Fibroblast of skin of left quadriceps (primary cell): Measurements from ENCODE around the gene SCAND1.
"Not testable (repeated sequence)": the region's sequence is repeated elsewhere in the genome, so short reads cannot be mapped to it uniquely, and the experiment has no call there.

Experiments used
- DNase-seq, 2 experiments: peaks; one replicate each; pipeline ENCODE4 v3.0.0-alpha.2; 2013; ENCODE audit warnings: low read depth in 2 of 2

SCAND1 gene

DNA sequence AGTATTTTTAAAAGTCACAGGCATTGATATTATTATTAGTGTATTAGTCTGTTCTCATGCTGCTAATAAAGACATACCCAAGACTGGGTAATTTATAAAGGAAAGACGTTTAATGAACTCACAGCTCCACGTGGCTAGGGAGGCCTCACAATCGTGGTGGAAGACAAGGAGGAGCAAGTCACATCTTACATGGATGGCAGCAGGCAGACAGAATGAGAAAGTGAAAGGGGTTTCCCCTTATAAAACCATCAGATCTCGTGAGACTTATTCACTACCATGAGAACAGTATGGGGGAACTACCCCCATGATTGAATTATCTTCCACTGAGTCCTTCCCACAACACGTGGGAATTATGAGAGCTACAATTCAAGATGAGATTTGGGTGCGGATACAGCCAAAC, 5.0 kb upstream of the SCAND1 start:
- not testable (repeated sequence) for DNase-seq

DNA sequence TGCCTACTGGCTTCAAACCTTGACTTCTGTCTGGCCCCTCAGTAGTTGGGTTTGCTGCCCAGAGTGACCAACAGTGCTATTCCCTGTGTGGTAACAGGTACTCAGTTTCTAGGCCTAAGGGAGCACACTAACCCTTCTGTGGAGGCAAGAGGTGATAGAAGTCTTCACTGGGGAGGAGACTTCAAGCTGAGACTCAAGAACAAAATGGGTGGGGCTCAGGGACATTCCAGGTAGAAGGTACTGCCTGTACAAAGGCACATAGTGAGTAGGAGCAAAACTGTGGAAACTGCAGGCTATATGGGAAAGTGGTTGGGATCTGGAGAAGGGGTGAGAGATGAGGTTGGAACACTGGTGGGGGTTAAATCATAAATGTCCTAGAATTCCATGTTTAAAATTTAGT, 2.3 kb upstream of the SCAND1 start:
- DNase-seq, result no peak

DNA sequence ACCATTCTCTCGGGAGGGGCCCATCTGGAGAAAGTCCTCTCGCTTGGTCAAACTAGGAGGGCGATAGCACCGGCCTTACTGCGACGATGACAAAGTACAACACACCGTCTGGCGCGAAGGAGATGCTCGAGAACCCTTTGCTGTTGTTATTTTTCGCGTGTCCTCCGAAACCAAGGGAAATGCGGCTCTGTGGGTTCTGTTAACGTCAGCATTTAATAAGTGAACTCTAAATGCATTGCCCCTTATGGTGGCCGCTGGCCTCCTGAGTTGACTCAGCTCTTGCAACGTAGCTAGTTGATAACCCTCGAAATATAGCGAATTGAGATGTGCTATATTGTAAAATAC, 577 bp upstream of the SCAND1 start:
- peak in 1 of 2 experiments; percentile 8 for DNase-seq

DNA sequence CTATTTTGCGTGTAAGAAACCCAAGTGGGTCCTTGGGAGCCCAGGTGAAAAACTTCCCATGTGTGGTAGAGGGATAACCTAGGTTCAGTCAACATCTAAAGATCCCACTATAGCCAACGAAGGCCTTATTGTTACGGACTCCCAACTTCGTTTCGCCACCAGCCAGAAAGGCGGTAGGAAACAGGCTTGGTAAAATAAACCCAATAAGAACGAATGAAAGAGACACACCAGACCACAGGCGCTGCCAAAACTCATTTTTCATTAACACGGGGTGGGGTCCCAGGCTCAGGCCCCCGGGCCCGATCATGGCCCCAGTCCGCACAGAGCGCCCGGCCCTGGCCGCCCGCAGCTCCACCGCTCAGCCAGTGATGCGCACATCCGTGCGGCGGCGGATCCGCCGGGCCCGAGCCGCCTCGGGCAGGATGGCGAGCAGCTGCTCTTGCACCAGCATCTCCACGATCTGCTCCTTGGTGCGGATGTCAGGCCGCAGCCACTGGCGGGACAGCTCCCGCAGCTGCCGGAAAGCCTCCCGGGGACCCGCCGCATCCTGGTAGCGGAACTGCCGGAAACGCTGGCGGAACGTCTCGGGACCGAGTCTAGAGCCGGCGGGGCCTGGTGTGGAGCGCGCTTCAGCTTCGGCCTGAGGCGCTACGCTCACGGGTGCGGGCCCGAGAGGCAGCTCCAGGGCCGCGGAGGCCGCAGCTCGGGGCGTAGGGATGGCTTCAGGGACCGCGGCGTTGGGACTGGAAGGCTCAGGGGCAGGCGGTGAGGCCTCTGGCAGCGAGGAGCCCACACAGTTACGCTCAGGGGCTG, 709 bp downstream of the SCAND1 start:
- DNase-seq, result no peak

- DNase-seq, result no peak
Measured at GRCh38 chr20:35952480-35953386, 1.6 kb downstream of the SCAND1 start.

GRCh38 chr20:35952080-35952479, 2.2 kb downstream of the SCAND1 start:
- not testable (repeated sequence) for DNase-seq

DNA sequence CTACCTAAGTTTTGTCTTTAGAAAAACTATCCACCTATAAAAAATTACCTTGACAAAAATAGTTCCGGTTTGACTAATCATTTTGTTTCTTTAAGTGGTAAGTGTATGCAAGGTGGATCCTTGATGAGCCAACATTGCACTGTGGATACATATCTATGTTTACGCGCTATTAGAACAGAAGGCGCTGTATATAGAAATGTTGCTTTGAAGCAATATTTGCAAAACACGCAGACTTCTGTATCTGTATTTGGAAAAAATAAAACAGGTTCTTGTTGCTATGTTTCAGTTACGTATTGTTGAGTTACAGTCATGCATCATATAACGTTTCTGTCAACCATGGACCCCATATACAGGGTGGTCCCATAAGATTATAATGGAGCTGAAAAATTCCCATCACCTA, 4.2 kb downstream of the SCAND1 start:
- DNase-seq, result no peak

DNA sequence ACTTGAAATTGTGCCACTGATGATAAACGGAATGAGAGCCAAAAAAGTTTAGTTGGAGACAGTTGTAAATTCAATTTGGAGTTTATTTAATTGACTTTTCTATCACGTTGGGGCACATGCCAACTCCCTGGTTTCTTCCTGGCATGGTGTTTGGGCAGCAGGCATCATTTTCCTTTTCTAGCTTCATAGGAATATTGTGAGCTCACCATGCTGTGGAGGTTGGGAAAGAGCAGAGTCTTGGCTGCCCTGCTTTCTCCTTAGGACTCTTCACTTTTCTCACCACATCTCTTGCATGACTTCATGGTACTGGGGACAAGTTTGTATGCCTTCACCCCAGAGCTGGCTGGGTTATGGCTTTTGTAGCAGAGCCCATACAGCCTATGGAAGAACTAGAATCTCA, 6.4 kb downstream of the SCAND1 start:
- no peak for DNase-seq

DNA sequence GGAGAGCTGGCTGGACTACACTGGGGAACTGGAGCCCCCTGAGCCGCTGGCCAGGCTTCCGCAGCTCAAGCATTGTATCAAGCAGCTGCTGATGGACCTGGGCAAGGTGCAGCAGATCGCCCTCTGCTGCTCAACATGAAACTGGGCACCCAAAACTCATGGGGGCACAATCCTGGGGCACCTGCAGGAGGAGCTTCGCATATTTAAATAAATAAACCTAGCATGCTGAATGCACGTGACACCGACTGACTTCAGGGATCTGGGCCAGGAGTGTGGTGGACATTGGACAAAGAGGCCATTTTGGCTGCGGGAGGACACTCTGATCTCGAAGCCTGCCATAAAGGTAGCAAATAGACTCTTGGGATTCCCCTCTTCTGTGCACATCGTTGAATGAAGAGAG, 6.8 kb downstream of the SCAND1 start:
- no peak for DNase-seq

GRCh38 chr20:35942243-35942642, 12.1 kb downstream of the SCAND1 start:
- no peak for DNase-seq

- no peak for DNase-seq
Measured at GRCh38 chr20:35941620-35942019, 12.7 kb downstream of the SCAND1 start.

DNA sequence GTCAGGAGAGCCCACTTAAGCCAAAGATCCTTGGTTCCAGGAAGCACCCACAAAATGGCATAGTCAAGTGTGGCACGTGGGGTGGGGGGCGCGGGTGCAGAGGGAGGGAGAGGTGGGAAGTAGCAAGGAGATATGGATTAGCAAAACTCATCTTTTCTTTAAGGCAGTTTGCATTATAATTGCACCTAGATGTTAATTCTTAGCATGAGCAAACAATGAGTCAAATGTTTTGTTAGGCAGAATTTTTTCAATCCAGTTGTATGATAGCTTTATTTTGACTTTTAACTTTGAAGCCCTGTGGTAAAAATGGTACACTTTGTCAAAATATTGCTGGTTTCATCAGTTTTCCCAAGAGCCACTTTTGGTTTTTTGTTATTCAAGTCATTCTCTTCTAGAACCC, 15.0 kb downstream of the SCAND1 start:
- no peak for DNase-seq

DNA sequence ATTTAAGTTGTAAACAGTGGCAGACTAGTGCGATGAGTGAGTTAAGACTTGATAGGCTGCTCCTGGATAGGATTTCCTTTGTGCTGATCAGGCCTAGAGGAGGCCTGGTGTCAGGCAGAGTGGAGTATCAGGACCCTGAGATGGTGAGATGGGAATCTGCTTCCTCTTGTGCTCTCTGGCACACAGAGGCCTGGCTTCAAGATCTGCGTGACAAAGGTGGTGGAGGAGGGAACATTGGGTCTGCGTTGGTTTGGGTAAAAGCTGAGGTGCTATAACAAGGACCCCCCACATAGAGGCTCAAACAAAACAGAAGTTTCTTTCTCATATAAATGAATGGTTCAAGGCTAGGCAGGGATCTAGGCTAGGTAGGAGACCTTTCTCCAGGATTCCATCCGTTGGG, 20.3 kb downstream of the SCAND1 start:
- no peak for DNase-seq

DNA sequence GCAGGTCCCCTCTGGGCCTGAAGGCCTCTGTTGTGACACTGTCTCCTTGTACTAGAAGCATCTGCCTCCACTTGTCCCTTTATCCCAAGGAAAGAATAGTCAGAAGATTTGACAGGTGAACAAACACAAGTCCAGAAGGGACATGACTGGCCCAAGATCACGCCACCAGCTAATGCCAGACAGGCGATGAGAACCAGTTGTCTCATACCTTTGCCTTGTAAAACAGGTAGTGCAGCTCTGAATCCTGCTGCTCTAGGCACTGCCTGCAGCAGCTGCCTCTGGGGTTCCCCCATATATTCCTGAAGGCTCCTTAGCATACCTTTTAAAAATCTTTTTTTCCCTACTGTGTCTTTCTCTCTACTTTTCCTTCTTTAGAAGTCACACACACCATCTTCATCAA, 25.0 kb downstream of the SCAND1 start:
- DNase-seq, result no peak

DNA sequence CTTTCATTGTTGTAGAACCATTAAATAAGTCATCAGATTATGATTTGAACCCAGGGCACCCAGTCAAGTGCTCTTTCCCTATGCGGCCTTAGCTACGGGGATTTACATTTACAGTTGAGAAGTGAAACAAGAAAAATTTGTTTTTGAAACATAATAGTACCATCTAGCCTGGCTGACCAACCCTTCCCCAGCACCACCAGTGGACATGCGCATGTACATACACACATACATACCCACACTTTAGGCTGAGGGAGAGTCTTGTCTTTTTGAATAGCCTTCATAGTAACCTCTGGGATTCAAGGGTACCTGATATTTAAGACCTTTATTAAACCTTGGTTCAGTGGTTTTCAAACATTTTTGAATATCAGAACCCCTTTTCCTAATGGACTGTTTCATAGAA, 33.8 kb downstream of the SCAND1 start:
- DNase-seq, result no peak

DNA sequence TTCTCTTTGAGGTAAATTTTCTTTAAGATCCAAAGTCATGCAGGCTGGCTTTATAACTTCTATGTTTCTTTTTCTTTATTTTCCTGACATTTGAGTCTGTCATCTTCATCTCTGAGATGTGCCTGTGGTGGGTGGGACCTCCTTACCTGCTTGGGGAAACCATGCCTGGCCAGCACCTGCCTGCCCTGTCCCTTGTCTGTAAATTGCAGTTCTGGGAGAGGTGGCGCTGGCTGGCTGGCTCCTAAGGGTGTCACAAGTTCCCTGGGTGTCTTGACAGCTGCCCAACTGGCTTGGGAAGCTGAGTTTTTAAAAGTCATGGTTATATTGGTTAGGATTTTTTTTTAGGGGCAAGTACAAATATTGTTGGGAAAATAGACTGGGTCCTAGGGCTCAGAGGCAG, 36.3 kb downstream of the SCAND1 start:
- DNase-seq, result no peak

- DNase-seq, result no peak
Measured at GRCh38 chr20:35917077-35917476, 37.2 kb downstream of the SCAND1 start.

DNA sequence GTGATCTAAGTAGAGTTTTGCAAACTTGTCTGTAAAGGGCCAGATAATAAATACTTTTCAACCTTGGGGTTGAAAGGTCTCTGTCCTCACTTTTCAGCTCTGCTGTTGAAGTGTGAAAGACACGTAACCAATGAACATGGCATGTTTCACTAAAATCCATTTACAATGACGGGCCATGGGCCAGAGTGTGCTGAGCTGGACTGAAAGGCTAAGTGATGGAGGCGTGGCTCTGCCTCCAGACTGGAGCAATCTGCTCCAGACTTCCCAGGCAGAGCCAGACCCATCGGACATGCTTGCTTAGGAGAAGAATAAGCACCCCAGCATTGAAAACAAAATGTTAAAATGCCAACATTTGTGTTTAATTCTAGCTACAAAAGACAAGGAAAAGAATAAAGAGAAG, 41.4 kb downstream of the SCAND1 start:
- no peak for DNase-seq

DNA sequence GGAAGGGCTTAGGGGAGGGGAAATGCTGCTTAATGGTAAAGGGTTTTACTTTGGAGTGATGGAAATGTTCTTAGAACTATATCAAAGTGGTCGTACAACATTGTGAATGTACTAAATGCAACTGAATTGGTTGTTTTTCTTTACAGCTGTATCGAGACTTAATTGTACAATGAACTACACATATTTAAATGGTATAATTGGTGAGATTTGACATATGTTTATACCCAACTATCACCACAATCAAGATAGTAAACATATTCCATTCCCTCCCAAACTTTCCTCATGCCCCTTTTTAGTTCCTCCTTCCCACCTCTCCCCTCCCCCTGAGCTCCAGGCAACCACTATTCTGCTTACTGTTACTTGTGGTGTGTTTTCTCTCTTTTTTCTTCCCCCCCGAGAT, 44.0 kb downstream of the SCAND1 start:
- DNase-seq, result no peak

DNA sequence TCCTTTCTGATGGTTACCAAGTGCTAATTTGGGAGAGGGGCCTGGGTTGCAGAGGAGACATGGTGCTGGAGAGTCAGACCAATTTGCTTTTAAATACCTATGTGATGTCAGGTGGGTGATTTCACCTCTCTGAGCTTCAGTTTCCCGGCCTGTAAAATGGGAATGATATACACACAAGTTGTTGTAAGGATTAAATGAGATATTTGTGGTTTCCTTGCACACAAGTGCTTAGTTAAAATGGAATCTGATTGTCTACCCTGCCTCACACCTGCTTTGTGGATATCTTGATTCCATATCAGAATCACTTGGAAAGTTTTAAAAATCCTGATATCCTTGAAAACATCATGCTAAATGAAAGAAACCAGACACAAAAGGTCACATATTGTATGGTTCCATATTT, 44.5 kb downstream of the SCAND1 start:
- DNase-seq, result no peak

DNA sequence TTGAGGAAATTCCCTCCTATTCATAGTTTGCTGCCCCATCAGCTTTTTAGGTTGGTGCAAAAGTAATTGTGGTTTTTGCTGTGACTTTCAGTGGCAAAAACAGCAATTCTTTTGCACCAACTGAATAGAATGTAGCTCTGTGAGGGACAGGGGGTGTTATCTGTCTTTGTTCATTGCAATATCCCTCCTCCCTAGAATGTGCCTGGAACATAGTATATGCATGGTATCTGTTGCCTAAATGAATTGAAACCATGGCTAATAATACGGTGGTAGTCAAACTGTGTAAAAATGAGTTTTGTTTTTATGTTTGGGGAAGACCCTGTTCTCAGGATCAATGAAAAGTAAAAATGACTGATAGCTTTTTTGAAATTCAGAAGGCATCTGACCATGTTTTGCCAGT, 45.1 kb downstream of the SCAND1 start:
- DNase-seq, result no peak

DNA sequence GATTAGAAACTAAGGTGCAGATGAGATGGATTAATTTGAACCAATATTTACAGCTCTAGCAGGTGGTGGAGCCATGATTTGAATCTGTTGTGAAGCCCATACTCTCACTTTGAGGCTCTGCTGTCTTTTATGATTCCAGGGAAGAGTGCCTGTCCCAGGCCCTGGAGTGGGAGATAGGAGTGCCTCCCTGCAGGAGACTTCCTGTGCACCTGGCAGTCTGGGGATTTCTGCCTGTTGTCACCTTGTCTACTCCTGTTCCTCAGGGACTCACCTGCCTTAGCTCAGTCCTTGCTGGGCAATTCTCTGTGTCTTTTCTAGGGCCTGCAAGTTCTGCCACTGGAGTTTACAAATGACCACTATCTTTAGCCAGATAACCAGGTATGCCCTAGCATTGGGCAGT, 46.3 kb downstream of the SCAND1 start:
- DNase-seq, result no peak

DNA sequence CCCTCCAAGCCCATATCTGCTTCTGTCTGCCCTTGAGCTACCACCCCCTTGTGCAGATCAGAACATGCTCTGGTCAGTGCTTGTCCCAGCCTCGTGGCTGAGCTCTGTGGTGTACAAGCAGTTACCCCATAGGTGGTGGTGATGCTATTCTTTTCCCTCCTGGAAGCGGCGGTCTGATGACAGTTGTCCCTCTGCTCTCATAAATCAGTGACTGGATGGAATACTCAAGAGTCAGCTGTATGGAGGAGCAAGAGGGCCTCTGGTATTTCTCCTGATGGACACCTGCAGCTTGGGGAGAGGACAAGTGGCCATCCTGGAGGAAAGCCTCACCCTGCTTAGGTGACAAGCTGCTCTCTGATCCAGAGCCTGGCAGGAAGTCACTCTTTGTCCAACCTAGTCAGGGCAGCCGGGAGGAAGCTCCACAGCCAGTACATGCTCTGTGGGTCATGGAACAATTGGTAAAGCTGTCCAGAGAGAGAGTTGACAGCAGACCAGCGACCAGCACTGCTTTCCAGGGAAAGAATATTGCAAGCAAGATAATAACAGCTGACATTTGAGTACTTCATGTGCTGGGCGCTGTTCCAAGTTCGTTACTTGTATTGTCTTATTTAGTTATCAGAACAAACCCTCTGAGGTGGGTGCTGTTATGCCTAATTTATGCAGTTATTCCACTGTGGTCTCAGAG, 47.1 kb downstream of the SCAND1 start:
- no peak for DNase-seq
